Putamen (tissue), 1 donor: ENCODE results near the gene ZNF516.
"Not testable (repeated sequence)": the region's sequence is repeated elsewhere in the genome, so short reads cannot be mapped to it uniquely, and the experiment has no call there.

Source experiments
- DNase-seq: peaks from one replicate; pipeline ENCODE4 v3.0.0-alpha.2; 2016; ENCODE audit warnings: low spot score

ZNF516 gene

GRCh38 chr18:76490033-76490432 is 5.0 kb downstream of the ZNF516 start:
- DNase-seq = no peak

- no peak for DNase-seq
Observed at GRCh38 chr18:76489081-76489480, 6.0 kb downstream of the ZNF516 start.

- no peak for DNase-seq
Observed at GRCh38 chr18:76488190-76488589, 6.9 kb downstream of the ZNF516 start.

GRCh38 chr18:76487782-76488181 is 7.3 kb downstream of the ZNF516 start:
- no peak for DNase-seq

GRCh38 chr18:76487070-76487469 is 8.0 kb downstream of the ZNF516 start:
- no peak for DNase-seq

- DNase-seq = no peak
Observed at GRCh38 chr18:76486574-76486973, 8.5 kb downstream of the ZNF516 start.

- DNase-seq = no peak
Observed at GRCh38 chr18:76486038-76486437, 9.0 kb downstream of the ZNF516 start.

GRCh38 chr18:76484749-76485387 is 10.2 kb downstream of the ZNF516 start:
- no peak for DNase-seq

- no peak for DNase-seq
Observed at GRCh38 chr18:76483780-76484179, 11.3 kb downstream of the ZNF516 start.

GRCh38 chr18:76482971-76483691 is 11.9 kb downstream of the ZNF516 start:
- DNase-seq = no peak

GRCh38 chr18:76482267-76482666 is 12.8 kb downstream of the ZNF516 start:
- DNase-seq = no peak

GRCh38 chr18:76480913-76481312 is 14.1 kb downstream of the ZNF516 start:
- DNase-seq = no peak

- no peak for DNase-seq
Observed at GRCh38 chr18:76479351-76480238, 15.4 kb downstream of the ZNF516 start.

GRCh38 chr18:76476665-76477561 is 18.1 kb downstream of the ZNF516 start:
- no peak for DNase-seq

GRCh38 chr18:76475450-76476194 is 19.4 kb downstream of the ZNF516 start:
- no peak for DNase-seq

GRCh38 chr18:76474824-76475223 is 20.2 kb downstream of the ZNF516 start:
- no peak for DNase-seq

- DNase-seq = not testable (repeated sequence)
Observed at GRCh38 chr18:76473521-76473920, 21.5 kb downstream of the ZNF516 start.

GRCh38 chr18:76472829-76473228 is 22.2 kb downstream of the ZNF516 start:
- no peak for DNase-seq

- DNase-seq = no peak
Observed at GRCh38 chr18:76471593-76471992, 23.4 kb downstream of the ZNF516 start.

- DNase-seq = no peak
Observed at GRCh38 chr18:76468345-76469304, 26.4 kb downstream of the ZNF516 start.
